Measurements from ENCODE around the gene ATP2A3.

The ATP2A3 gene

GRCh38 chr17:3944485-3945388 is 19.5 kb downstream of the ATP2A3 start:
- peaks cover 42% of the 10 kb centered on the region for H3K36me3 Mint-ChIP-seq (ENCODE audit: low read depth)

GRCh38 chr17:3943240-3943891 is 20.9 kb downstream of the ATP2A3 start:
- H3K4me3 Mint-ChIP-seq: no peak overlapping the region
- H3K4me1 Mint-ChIP-seq (ENCODE audit: low read depth): no peaks in the 10 kb centered on the region
- H3K9me3 Mint-ChIP-seq: no peaks in the 10 kb centered on the region
- H3K27ac Mint-ChIP-seq: no peak overlapping the region
- no peaks in the 10 kb centered on the region for H3K27me3 Mint-ChIP-seq
- H3K36me3 Mint-ChIP-seq (ENCODE audit: low read depth): peaks cover 47% of the 10 kb centered on the region

More at GRCh38 chr17:3944485-3945388, 19.5 kb downstream of the ATP2A3 start:
- no peak overlapping the region for H3K27ac Mint-ChIP-seq
- no peaks in the 10 kb centered on the region for H3K9me3 Mint-ChIP-seq
- no peaks in the 10 kb centered on the region for H3K27me3 Mint-ChIP-seq
- no peak overlapping the region for H3K4me3 Mint-ChIP-seq
- H3K4me1 Mint-ChIP-seq (ENCODE audit: low read depth): no peaks in the 10 kb centered on the region

GRCh38 chr17:3940965-3941698 is 23.1 kb downstream of the ATP2A3 start:
- Mint-ChIP-seq H3K36me3 (ENCODE audit: low read depth) (peaks cover 62% of the 10 kb centered on the region), H3K27me3 (no peaks in the 10 kb centered on the region), H3K9me3 (no peaks in the 10 kb centered on the region), H3K4me1 (ENCODE audit: low read depth) (no peaks in the 10 kb centered on the region), H3K27ac (no peak overlapping the region), H3K4me3 (no peak overlapping the region)

GRCh38 chr17:3937359-3937758 is 26.9 kb downstream of the ATP2A3 start:
- Mint-ChIP-seq H3K27me3 (no peaks in the 10 kb centered on the region), H3K4me1 (ENCODE audit: low read depth) (no peaks in the 10 kb centered on the region), H3K4me3 (no peak overlapping the region), H3K27ac (no peak overlapping the region), H3K36me3 (ENCODE audit: low read depth) (peaks cover 55% of the 10 kb centered on the region), H3K9me3 (no peaks in the 10 kb centered on the region)

GRCh38 chr17:3935825-3936355 is 28.3 kb downstream of the ATP2A3 start:
- Mint-ChIP-seq H3K36me3 (ENCODE audit: low read depth) (peaks cover 55% of the 10 kb centered on the region), H3K4me1 (ENCODE audit: low read depth) (no peaks in the 10 kb centered on the region), H3K4me3 (no peak overlapping the region), H3K27ac (no peak overlapping the region), H3K9me3 (no peaks in the 10 kb centered on the region), H3K27me3 (no peaks in the 10 kb centered on the region)

GRCh38 chr17:3935140-3935542 is 29.1 kb downstream of the ATP2A3 start:
- Mint-ChIP-seq H3K4me1 (ENCODE audit: low read depth) (no peaks in the 10 kb centered on the region), H3K27ac (no peak overlapping the region), H3K36me3 (ENCODE audit: low read depth) (peaks cover 52% of the 10 kb centered on the region), H3K9me3 (no peaks in the 10 kb centered on the region), H3K27me3 (no peaks in the 10 kb centered on the region), H3K4me3 (no peak overlapping the region)

GRCh38 chr17:3929764-3930163 is 34.5 kb downstream of the ATP2A3 start:
- H3K4me3 Mint-ChIP-seq: no peak overlapping the region
- no peaks in the 10 kb centered on the region for H3K27me3 Mint-ChIP-seq
- H3K9me3 Mint-ChIP-seq: no peaks in the 10 kb centered on the region
- peaks cover 11% of the 10 kb centered on the region for H3K36me3 Mint-ChIP-seq (ENCODE audit: low read depth)
- H3K4me1 Mint-ChIP-seq (ENCODE audit: low read depth): no peaks in the 10 kb centered on the region
- H3K27ac Mint-ChIP-seq: no peak overlapping the region

- Mint-ChIP-seq H3K36me3 (ENCODE audit: low read depth) (peaks cover 9% of the 10 kb centered on the region), H3K27me3 (no peaks in the 10 kb centered on the region), H3K4me1 (ENCODE audit: low read depth) (no peaks in the 10 kb centered on the region), H3K27ac (no peak overlapping the region), H3K9me3 (no peaks in the 10 kb centered on the region), H3K4me3 (no peak overlapping the region)
Observed at GRCh38 chr17:3929181-3929580, 35.1 kb downstream of the ATP2A3 start.

- H3K27me3 Mint-ChIP-seq: no peaks in the 10 kb centered on the region
- H3K27ac Mint-ChIP-seq: no peak overlapping the region
- no peaks in the 10 kb centered on the region for H3K9me3 Mint-ChIP-seq
- no peaks in the 10 kb centered on the region for H3K4me1 Mint-ChIP-seq (ENCODE audit: low read depth)
- no peak overlapping the region for H3K4me3 Mint-ChIP-seq
- peaks cover 9% of the 10 kb centered on the region for H3K36me3 Mint-ChIP-seq (ENCODE audit: low read depth)
Observed at GRCh38 chr17:3928406-3928805, 35.8 kb downstream of the ATP2A3 start.

- H3K27ac Mint-ChIP-seq: no peak overlapping the region
- H3K27me3 Mint-ChIP-seq: no peaks in the 10 kb centered on the region
- H3K36me3 Mint-ChIP-seq (ENCODE audit: low read depth): peaks cover 9% of the 10 kb centered on the region
- no peaks in the 10 kb centered on the region for H3K4me1 Mint-ChIP-seq (ENCODE audit: low read depth)
- no peak overlapping the region for H3K4me3 Mint-ChIP-seq
- H3K9me3 Mint-ChIP-seq: no peaks in the 10 kb centered on the region
Observed at GRCh38 chr17:3927628-3928340, 36.5 kb downstream of the ATP2A3 start.

- Mint-ChIP-seq H3K27ac (no peak overlapping the region), H3K4me1 (ENCODE audit: low read depth) (no peaks in the 10 kb centered on the region), H3K9me3 (no peaks in the 10 kb centered on the region), H3K4me3 (no peak overlapping the region), H3K27me3 (no peaks in the 10 kb centered on the region), H3K36me3 (ENCODE audit: low read depth) (peaks cover 5% of the 10 kb centered on the region)
Observed at GRCh38 chr17:3926860-3927627, 37.2 kb downstream of the ATP2A3 start.

GRCh38 chr17:3925684-3926485 is 38.4 kb downstream of the ATP2A3 start:
- Mint-ChIP-seq H3K4me3 (no peak overlapping the region), H3K4me1 (ENCODE audit: low read depth) (no peaks in the 10 kb centered on the region), H3K27ac (peak overlapping the region; percentile 52), H3K36me3 (ENCODE audit: low read depth) (peaks cover under 1% of the 10 kb centered on the region), H3K9me3 (no peaks in the 10 kb centered on the region), H3K27me3 (no peaks in the 10 kb centered on the region)

Measured in stimulated activated naive CD8-positive, alpha-beta T cell treated with anti-CD3 and anti-CD28 coated beads, Interleukin-15, Interleukin-2, amounts not matched to agents 100 ng/mL and 50 ng/mL, for 24 hours (primary cell).